Hematopoietic multipotent progenitor cell (in vitro differentiated cells): ENCODE data around the gene ASB4. TPM values are rescaled to one million over a fixed set of nuclear protein-coding genes. Genes with fewer than 3 reads are reported as not detected.
"Not testable (repeated sequence)": the region's sequence is repeated elsewhere in the genome, so short reads cannot be mapped to it uniquely, and the experiment has no call there.

Source experiments
- DNase-seq, 3 donors: peaks; one replicate each; pipeline ENCODE4 v3.0.0-alpha.2; 2011 to 2015; ENCODE audit warnings: low read depth in 2 of 3, low spot score in 2 of 3
- total RNA-seq: library from RNA; depleted of rRNA; stranded (reverse); fragments of >200 nt; gene quantifications from one replicate; pipeline ENCODE4 v1.2.3, GENCODE V29; 2012

ASB4 gene
- total RNA-seq, 1 donor: not detected

GRCh38 chr7:95547361-95548348 lies 61.9 kb downstream of the ASB4 start:
- DNase-seq: no peak

- DNase-seq: peak in 2 of 3 donors; percentile 6 to 9
Observed at GRCh38 chr7:95549818-95550529, 64.2 kb downstream of the ASB4 start.

GRCh38 chr7:95550546-95550945 lies 64.8 kb downstream of the ASB4 start:
- no peak for DNase-seq

- DNase-seq: not testable (repeated sequence)
Observed at GRCh38 chr7:95552010-95552926, 66.5 kb downstream of the ASB4 start.

GRCh38 chr7:95553939-95554338 lies 68.2 kb downstream of the ASB4 start:
- no peak for DNase-seq

GRCh38 chr7:95556777-95557176 lies 71.0 kb downstream of the ASB4 start:
- no peak for DNase-seq

- no peak for DNase-seq
Observed at GRCh38 chr7:95558864-95559263, 73.1 kb downstream of the ASB4 start.

GRCh38 chr7:95560674-95561073 lies 74.9 kb downstream of the ASB4 start:
- no peak for DNase-seq

- no peak for DNase-seq
Observed at GRCh38 chr7:95569720-95570119, 84.0 kb downstream of the ASB4 start.

GRCh38 chr7:95577137-95577536 lies 91.4 kb downstream of the ASB4 start:
- DNase-seq: no peak

GRCh38 chr7:95578299-95578855 lies 92.6 kb downstream of the ASB4 start:
- no peak for DNase-seq

GRCh38 chr7:95579318-95579717 lies 93.6 kb downstream of the ASB4 start:
- DNase-seq: no peak

- DNase-seq: no peak
Observed at GRCh38 chr7:95581467-95581866, 95.7 kb downstream of the ASB4 start.

- DNase-seq: no peak
Observed at GRCh38 chr7:95582578-95583293, 97.0 kb downstream of the ASB4 start.

- DNase-seq: no peak
Observed at GRCh38 chr7:95583834-95584621, 98.3 kb downstream of the ASB4 start.

- DNase-seq: no peak
Observed at GRCh38 chr7:95584769-95585425, 99.2 kb downstream of the ASB4 start.

GRCh38 chr7:95585426-95585789 lies 99.7 kb downstream of the ASB4 start:
- no peak for DNase-seq

GRCh38 chr7:95586951-95587301 lies 101.2 kb downstream of the ASB4 start:
- no peak for DNase-seq

- no peak for DNase-seq
Observed at GRCh38 chr7:95589031-95589430, 103.3 kb downstream of the ASB4 start.
